Type B pancreatic cell (in vitro differentiated cells): ENCODE data around the gene NBAS. TPM values are rescaled to one million over a fixed set of nuclear protein-coding genes. Genes with fewer than 3 reads are reported as not detected.

Experiments
- DNase-seq: peaks from one replicate; pipeline ENCODE4 v3.0.0; 2021; ENCODE audit warnings: mixed read lengths; ENCODE audit not compliant: unreplicated experiment; ENCODE audit errors: extremely low spot score
- H3K27ac Mint-ChIP-seq: 2 replicates; pipeline ENCODE4 v1.8.0; 2021; ENCODE audit warnings: mild to moderate bottlenecking, mixed read lengths
- H3K27me3 Mint-ChIP-seq: 2 replicates; pipeline ENCODE4 v1.8.0; 2021; ENCODE audit warnings: mixed read lengths
- H3K36me3 Mint-ChIP-seq: 2 replicates; pipeline ENCODE4 v1.8.0; 2021; ENCODE audit warnings: mixed read lengths
- H3K4me1 Mint-ChIP-seq: one replicate; pipeline ENCODE4 v1.8.0; 2021; ENCODE audit warnings: mixed read lengths; ENCODE audit not compliant: unreplicated experiment
- H3K4me3 Mint-ChIP-seq: 2 replicates; pipeline ENCODE4 v1.8.0; 2021; ENCODE audit warnings: mild to moderate bottlenecking, mixed read lengths
- H3K9me3 Mint-ChIP-seq: 2 replicates; pipeline ENCODE4 v1.8.0; 2021; ENCODE audit warnings: mixed read lengths
- CTCF ChIP-seq: fragments of 200-600 bp; sonication (generic); conservative IDR thresholded peaks from 2 replicates; pipeline ENCODE4 v1.5.0; 2021; ENCODE audit warnings: antibody characterized with exemption, mild to moderate bottlenecking
- total RNA-seq: library from RNA; stranded (reverse); gene quantifications from 2 replicates; pipeline ENCODE4 v1.2.1, GENCODE V29; 2021; ENCODE audit warnings: low replicate concordance

The NBAS gene
- total RNA-seq, 1 donor from 2014 or later: 53.5 TPM

GRCh38 chr2:15278296-15278695 lies 282.8 kb downstream of the NBAS start:
- Mint-ChIP-seq H3K27ac (no peak overlapping the region), H3K4me3 (no peak overlapping the region), H3K36me3 (peaks cover 29% of the 10 kb centered on the region), H3K27me3 (no peaks in the 10 kb centered on the region), H3K4me1 (peaks cover 11% of the 10 kb centered on the region), H3K9me3 (no peaks in the 10 kb centered on the region)
- no peak for DNase-seq
- no peak for TF ChIP-seq CTCF

GRCh38 chr2:15275346-15275745 lies 285.8 kb downstream of the NBAS start:
- no peak for DNase-seq
- Mint-ChIP-seq H3K27ac (no peak overlapping the region), H3K4me1 (peaks cover 11% of the 10 kb centered on the region), H3K9me3 (no peaks in the 10 kb centered on the region), H3K36me3 (peaks cover 27% of the 10 kb centered on the region), H3K4me3 (no peak overlapping the region), H3K27me3 (no peaks in the 10 kb centered on the region)
- TF ChIP-seq CTCF: no peak

GRCh38 chr2:15273452-15273851 lies 287.7 kb downstream of the NBAS start:
- H3K27ac Mint-ChIP-seq: no peak overlapping the region
- peaks cover 6% of the 10 kb centered on the region for H3K4me1 Mint-ChIP-seq
- no peaks in the 10 kb centered on the region for H3K27me3 Mint-ChIP-seq
- TF ChIP-seq CTCF: no peak
- no peak for DNase-seq
- H3K9me3 Mint-ChIP-seq: no peaks in the 10 kb centered on the region
- no peak overlapping the region for H3K4me3 Mint-ChIP-seq
- peaks cover 26% of the 10 kb centered on the region for H3K36me3 Mint-ChIP-seq

- H3K36me3 Mint-ChIP-seq: peaks cover 29% of the 10 kb centered on the region
- no peak for TF ChIP-seq CTCF
- peaks cover 8% of the 10 kb centered on the region for H3K4me1 Mint-ChIP-seq
- H3K27ac Mint-ChIP-seq: no peak overlapping the region
- H3K27me3 Mint-ChIP-seq: no peaks in the 10 kb centered on the region
- H3K4me3 Mint-ChIP-seq: no peak overlapping the region
- DNase-seq: no peak
- H3K9me3 Mint-ChIP-seq: no peaks in the 10 kb centered on the region
Measured at GRCh38 chr2:15272942-15273341, 288.2 kb downstream of the NBAS start.

- DNase-seq: no peak
- Mint-ChIP-seq H3K27ac (no peak overlapping the region), H3K27me3 (no peaks in the 10 kb centered on the region), H3K4me1 (peaks cover 8% of the 10 kb centered on the region), H3K36me3 (peaks cover 29% of the 10 kb centered on the region), H3K9me3 (no peaks in the 10 kb centered on the region), H3K4me3 (no peak overlapping the region)
- TF ChIP-seq CTCF: no peak
Measured at GRCh38 chr2:15271941-15272542, 289.1 kb downstream of the NBAS start.

GRCh38 chr2:15271276-15271675 lies 289.9 kb downstream of the NBAS start:
- DNase-seq: no peak
- no peaks in the 10 kb centered on the region for H3K27me3 Mint-ChIP-seq
- peaks cover 29% of the 10 kb centered on the region for H3K36me3 Mint-ChIP-seq
- peaks cover 8% of the 10 kb centered on the region for H3K4me1 Mint-ChIP-seq
- H3K4me3 Mint-ChIP-seq: no peak overlapping the region
- H3K9me3 Mint-ChIP-seq: no peaks in the 10 kb centered on the region
- TF ChIP-seq CTCF: no peak
- no peak overlapping the region for H3K27ac Mint-ChIP-seq
